Measurements from ENCODE around the gene FLNB. TPM values are rescaled to one million over a fixed set of nuclear protein-coding genes. Genes with fewer than 3 reads are reported as not detected.
A peak's percentile ranks its signal among the peaks of the same experiment; 100 is the strongest.
"Not testable (repeated sequence)": the region's sequence is repeated elsewhere in the genome, so short reads cannot be mapped to it uniquely, and the experiment has no call there.

The FLNB gene
- total RNA-seq, 1 donor from 2014 or later, result 72.9 TPM

DNA sequence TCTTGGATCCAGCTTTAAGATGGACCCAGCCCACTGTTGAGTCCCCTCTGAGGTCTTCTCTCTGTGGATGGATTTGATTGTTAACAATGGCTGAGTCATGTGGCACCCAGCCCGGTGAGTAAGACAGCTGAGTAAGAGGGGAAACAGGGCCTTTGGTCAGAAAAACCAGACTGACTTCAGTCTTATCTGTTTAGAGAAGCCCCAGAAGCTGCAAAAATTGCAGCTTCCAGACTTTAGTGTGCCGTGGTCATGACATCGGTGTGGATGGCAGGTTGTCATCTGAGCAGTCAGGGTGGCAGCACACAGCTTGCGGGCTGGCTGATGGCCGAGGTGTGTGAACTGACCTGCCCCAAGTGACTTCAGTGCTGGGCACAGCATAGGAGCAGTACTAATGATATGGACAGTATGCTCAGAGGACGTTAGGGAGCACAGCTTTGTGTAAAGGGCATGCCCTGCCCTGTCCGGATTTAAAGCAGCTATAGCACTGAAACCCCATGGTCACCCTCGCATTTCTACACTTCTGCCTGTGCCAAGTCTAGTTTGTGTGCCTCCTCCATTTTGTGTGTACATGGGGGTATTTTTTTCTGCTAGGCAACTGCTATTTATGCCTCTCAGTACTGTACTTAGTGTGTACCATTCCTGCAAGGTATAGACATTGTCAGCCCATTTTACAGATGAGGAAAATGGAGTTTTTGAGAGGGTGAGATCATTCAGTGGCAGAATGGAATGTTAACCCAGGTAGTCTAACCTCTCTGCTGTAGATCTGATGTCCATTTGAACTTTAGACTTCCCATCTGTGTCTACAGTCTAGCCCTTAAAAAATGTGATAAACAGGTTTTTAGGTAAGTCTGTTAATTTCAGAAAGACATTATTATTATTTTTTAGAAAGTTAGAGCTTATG, 44.4 kb downstream of the FLNB start:
- TF ChIP-seq, protein P1, sequence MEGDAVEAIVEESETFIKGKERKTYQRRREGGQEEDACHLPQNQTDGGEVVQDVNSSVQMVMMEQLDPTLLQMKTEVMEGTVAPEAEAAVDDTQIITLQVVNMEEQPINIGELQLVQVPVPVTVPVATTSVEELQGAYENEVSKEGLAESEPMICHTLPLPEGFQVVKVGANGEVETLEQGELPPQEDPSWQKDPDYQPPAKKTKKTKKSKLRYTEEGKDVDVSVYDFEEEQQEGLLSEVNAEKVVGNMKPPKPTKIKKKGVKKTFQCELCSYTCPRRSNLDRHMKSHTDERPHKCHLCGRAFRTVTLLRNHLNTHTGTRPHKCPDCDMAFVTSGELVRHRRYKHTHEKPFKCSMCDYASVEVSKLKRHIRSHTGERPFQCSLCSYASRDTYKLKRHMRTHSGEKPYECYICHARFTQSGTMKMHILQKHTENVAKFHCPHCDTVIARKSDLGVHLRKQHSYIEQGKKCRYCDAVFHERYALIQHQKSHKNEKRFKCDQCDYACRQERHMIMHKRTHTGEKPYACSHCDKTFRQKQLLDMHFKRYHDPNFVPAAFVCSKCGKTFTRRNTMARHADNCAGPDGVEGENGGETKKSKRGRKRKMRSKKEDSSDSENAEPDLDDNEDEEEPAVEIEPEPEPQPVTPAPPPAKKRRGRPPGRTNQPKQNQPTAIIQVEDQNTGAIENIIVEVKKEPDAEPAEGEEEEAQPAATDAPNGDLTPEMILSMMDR (IDR thresholded peaks at IDR 0.05), result no peak

DNA sequence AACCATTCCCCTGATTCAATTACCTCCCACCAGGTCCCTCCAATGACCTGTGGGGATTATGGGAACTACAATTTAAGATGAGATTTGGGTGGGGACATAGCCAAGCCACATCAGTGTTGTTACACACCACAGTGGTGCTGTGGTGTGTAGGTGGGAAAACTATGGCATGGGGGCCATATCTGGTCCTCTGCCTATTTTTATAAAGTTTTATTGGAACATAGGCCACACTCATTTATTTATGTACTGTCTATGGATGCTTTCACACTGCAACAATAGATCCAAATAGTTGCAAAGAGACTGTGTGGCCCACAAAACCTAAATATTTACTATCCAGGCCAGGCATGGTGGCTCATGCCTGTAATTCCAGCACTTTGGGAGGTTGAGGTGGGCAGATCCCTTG, 46.4 kb downstream of the FLNB start:
- no peaks in the 10 kb centered on the region for H3K36me3 Mint-ChIP-seq (ENCODE audit: unreplicated experiment)

More for the DNA sequence above, 44.4 kb downstream of the FLNB start:
- H3K4me3 Mint-ChIP-seq (ENCODE audit: unreplicated experiment), result no peak overlapping the region
- H3K27ac Mint-ChIP-seq (ENCODE audit: unreplicated experiment), result peak overlapping the region; percentile 88
- peaks cover 51% of the 10 kb centered on the region for H3K4me1 Mint-ChIP-seq (ENCODE audit: unreplicated experiment)
- no peaks in the 10 kb centered on the region for H3K27me3 Mint-ChIP-seq (ENCODE audit: unreplicated experiment)
- DNase-seq (ENCODE audit: extremely low spot score, unreplicated experiment), result no peak
- no peaks in the 10 kb centered on the region for H3K9me3 Mint-ChIP-seq (ENCODE audit: unreplicated experiment)
- no peaks in the 10 kb centered on the region for H3K36me3 Mint-ChIP-seq (ENCODE audit: unreplicated experiment)

DNA sequence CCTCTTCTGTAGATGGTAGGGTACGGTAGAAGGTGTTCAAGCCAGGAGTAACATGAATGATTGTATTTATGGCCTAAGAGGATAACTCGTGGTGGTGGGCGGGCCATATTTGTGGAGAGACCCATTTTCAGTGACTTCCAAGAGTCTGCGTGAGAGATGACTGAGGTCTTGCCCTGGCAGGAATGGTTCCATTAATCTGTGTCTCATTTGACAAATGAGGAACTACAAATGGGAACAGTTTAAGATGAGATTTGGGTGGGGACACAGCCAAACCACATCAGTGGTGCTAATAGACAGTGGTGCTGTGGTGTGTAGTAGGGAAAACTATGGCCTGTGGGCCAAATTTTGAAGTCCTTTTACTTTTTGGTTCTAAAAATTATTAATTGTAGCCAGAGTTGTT, 47.1 kb downstream of the FLNB start:
- DNase-seq (ENCODE audit: extremely low spot score, unreplicated experiment), result no peak
- no peaks in the 10 kb centered on the region for H3K27me3 Mint-ChIP-seq (ENCODE audit: unreplicated experiment)
- H3K4me1 Mint-ChIP-seq (ENCODE audit: unreplicated experiment), result peaks cover 44% of the 10 kb centered on the region
- no peak overlapping the region for H3K27ac Mint-ChIP-seq (ENCODE audit: unreplicated experiment)
- H3K9me3 Mint-ChIP-seq (ENCODE audit: unreplicated experiment), result no peaks in the 10 kb centered on the region
- H3K36me3 Mint-ChIP-seq (ENCODE audit: unreplicated experiment), result no peaks in the 10 kb centered on the region
- H3K4me3 Mint-ChIP-seq (ENCODE audit: unreplicated experiment), result no peak overlapping the region
- TF ChIP-seq, protein P1 (IDR thresholded peaks at IDR 0.05), result no peak

More for the DNA sequence above, 46.4 kb downstream of the FLNB start:
- no peaks in the 10 kb centered on the region for H3K9me3 Mint-ChIP-seq (ENCODE audit: unreplicated experiment)
- H3K27me3 Mint-ChIP-seq (ENCODE audit: unreplicated experiment), result no peaks in the 10 kb centered on the region
- H3K4me3 Mint-ChIP-seq (ENCODE audit: unreplicated experiment), result no peak overlapping the region
- TF ChIP-seq, protein P1 (IDR thresholded peaks at IDR 0.05), result no peak
- H3K4me1 Mint-ChIP-seq (ENCODE audit: unreplicated experiment), result peaks cover 44% of the 10 kb centered on the region
- no peak for DNase-seq (ENCODE audit: extremely low spot score, unreplicated experiment)
- H3K27ac Mint-ChIP-seq (ENCODE audit: unreplicated experiment), result no peak overlapping the region

DNA sequence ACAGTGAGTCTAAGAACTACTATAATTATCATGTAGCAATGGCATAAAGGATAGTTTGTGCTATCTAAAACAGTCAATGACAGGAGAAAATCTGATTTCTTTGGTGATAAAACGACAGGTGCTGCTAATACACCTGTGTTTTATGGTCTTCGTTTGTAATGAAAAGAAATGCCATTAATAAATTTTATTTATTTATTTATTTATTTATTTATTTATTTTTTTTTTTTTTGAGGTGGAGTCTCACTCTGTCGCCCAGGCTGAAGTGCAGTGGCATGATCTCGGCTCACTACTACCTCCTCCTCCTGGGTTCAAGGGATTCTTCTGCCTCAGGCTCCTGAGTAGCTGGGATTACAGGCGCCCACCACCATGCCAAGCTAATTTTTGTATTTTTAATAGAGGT, 47.7 kb downstream of the FLNB start:
- H3K27ac Mint-ChIP-seq (ENCODE audit: unreplicated experiment); DNase-seq (ENCODE audit: extremely low spot score, unreplicated experiment); H3K27me3 Mint-ChIP-seq (ENCODE audit: unreplicated experiment); H3K36me3 Mint-ChIP-seq (ENCODE audit: unreplicated experiment); H3K9me3 Mint-ChIP-seq (ENCODE audit: unreplicated experiment); H3K4me3 Mint-ChIP-seq (ENCODE audit: unreplicated experiment): not testable (repeated sequence)
- peaks cover 46% of the 10 kb centered on the region for H3K4me1 Mint-ChIP-seq (ENCODE audit: unreplicated experiment)

DNA sequence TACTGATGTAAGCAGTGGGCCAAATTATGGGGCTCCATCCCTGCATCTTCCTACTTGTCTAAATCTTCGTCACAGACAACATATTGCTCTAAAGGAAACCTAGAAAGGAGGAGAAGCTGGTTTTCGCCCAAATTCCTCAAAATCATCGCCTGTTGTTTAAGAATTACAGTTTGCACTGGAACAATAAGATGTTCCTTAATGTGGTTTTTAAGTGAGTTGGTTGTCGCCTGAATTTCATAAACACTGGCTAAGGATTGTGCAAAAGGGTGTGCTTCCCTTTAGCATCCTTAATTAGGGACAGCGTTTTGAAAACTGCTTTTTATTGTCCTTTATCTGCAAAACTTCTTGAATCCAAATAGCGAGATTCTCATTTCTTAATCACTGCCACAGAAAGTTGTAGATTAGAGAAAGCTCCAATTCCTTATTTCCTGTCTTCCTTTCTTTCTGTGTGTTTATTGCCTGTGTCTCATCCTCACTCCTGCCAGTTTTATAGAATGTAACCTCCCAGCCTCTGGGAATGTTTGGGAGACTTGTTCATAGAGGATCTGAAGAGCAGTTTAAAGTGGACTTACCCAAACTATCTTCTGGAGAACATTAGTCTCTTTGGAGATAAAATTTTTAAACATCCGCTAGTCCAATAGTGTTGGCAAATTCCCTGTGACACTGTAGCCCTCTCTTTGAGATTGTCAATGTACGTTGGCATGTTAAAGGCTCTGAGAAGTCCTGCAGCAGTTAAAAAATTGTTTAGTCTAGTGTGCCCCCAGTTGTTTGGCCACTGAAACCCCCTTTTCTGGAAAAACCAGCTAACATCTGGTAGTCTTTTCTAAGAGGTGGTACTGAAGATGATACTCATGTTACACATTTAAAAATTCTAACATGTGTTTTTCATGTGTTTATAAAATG, 50.4 kb downstream of the FLNB start:
- H3K36me3 Mint-ChIP-seq (ENCODE audit: unreplicated experiment), result no peaks in the 10 kb centered on the region
- H3K4me1 Mint-ChIP-seq (ENCODE audit: unreplicated experiment), result peaks cover 49% of the 10 kb centered on the region
- H3K27ac Mint-ChIP-seq (ENCODE audit: unreplicated experiment), result peak overlapping the region; percentile 88
- H3K9me3 Mint-ChIP-seq (ENCODE audit: unreplicated experiment), result no peaks in the 10 kb centered on the region
- no peak for DNase-seq (ENCODE audit: extremely low spot score, unreplicated experiment)
- no peak overlapping the region for H3K4me3 Mint-ChIP-seq (ENCODE audit: unreplicated experiment)
- TF ChIP-seq, protein P1 (IDR thresholded peaks at IDR 0.05), result no peak
- no peaks in the 10 kb centered on the region for H3K27me3 Mint-ChIP-seq (ENCODE audit: unreplicated experiment)
